HG03025 (cell line): ENCODE measurements around the gene RGS8.
"Not testable (repeated sequence)": the region's sequence is repeated elsewhere in the genome, so short reads cannot be mapped to it uniquely, and the experiment has no call there.

ENCODE experiments used
- ATAC-seq: cut with Tn5 transposase; IDR thresholded peaks from one replicate; pipeline ENCODE4 v1.9.1; 2021; ENCODE audit warnings: mild to moderate bottlenecking, moderate library complexity; ENCODE audit not compliant: unreplicated experiment, low FRiP score

The RGS8 gene

GRCh38 chr1:182703539-182703938 lies 19.2 kb upstream of the RGS8 start:
- ATAC-seq, result no peak

- no peak for ATAC-seq
Measured at GRCh38 chr1:182702826-182703524, 18.6 kb upstream of the RGS8 start.

GRCh38 chr1:182700351-182700709 lies 15.9 kb upstream of the RGS8 start:
- no peak for ATAC-seq

GRCh38 chr1:182699393-182700350 lies 15.3 kb upstream of the RGS8 start:
- no peak for ATAC-seq

GRCh38 chr1:182698971-182699370 lies 14.6 kb upstream of the RGS8 start:
- ATAC-seq, result no peak

- not testable (repeated sequence) for ATAC-seq
Measured at GRCh38 chr1:182693139-182693538, 8.8 kb upstream of the RGS8 start.

- no peak for ATAC-seq
Measured at GRCh38 chr1:182690886-182691443, 6.6 kb upstream of the RGS8 start.

- no peak for ATAC-seq
Measured at GRCh38 chr1:182688436-182689205, 4.2 kb upstream of the RGS8 start.

GRCh38 chr1:182687361-182687760 lies 3.0 kb upstream of the RGS8 start:
- no peak for ATAC-seq

GRCh38 chr1:182686446-182686845 lies 2.1 kb upstream of the RGS8 start:
- ATAC-seq, result no peak

GRCh38 chr1:182685215-182685614 lies 828 bp upstream of the RGS8 start:
- no peak for ATAC-seq

- no peak for ATAC-seq
Measured at GRCh38 chr1:182682898-182683501, 1.4 kb downstream of the RGS8 start.

- no peak for ATAC-seq
Measured at GRCh38 chr1:182682406-182682805, 2.0 kb downstream of the RGS8 start.

- no peak for ATAC-seq
Measured at GRCh38 chr1:182681568-182681912, 2.8 kb downstream of the RGS8 start.

GRCh38 chr1:182680901-182681567 lies 3.4 kb downstream of the RGS8 start:
- ATAC-seq, result no peak

- ATAC-seq, result no peak
Measured at GRCh38 chr1:182680408-182680807, 4.0 kb downstream of the RGS8 start.

GRCh38 chr1:182679684-182680083 lies 4.7 kb downstream of the RGS8 start:
- ATAC-seq, result no peak

GRCh38 chr1:182677397-182678098 lies 6.8 kb downstream of the RGS8 start:
- ATAC-seq, result peak; percentile 86

GRCh38 chr1:182676274-182676673 lies 8.1 kb downstream of the RGS8 start:
- ATAC-seq, result no peak
